H1 (cell line): ENCODE results near the gene CDON. TPM values are rescaled to one million over a fixed set of nuclear protein-coding genes. Genes with fewer than 3 reads are reported as not detected.
A peak's percentile ranks its signal among the peaks of the same experiment; 100 is the strongest.

Experiments used
- CTCF ChIA-PET: fragments of 300-600 bp; sonication (Branson Sonifier 250); formaldehyde crosslinking; loops from one replicate; lab custom pipeline; 2021; ENCODE audit not compliant: partially characterized antibody; lab: Charles Lee
- POLR2A ChIA-PET: fragments of 300-600 bp; sonication (Branson Sonifier 250); formaldehyde crosslinking; loops from one replicate; lab custom pipeline; 2021; ENCODE audit warnings: inconsistent platforms; ENCODE audit not compliant: partially characterized antibody; lab: Charles Lee
- DNase-seq, 2 experiments: peaks; one replicate each; pipeline versions ENCODE4 v3.0.0 to v3.0.0-alpha.2; 2010 to 2022; ENCODE audit warnings: low spot score in 2 of 2, low read depth in 1 of 2, mixed read lengths in 1 of 2
- FAIRE-seq: peaks from 2 replicates; lab custom pipeline; 2011; peaks lifted over from hg19 to GRCh38; lab: Jason Lieb, UNC
- H2AFZ ChIP-seq: 2 replicates; pipeline ENCODE4 v1.8.1; 2012; ENCODE audit warnings: low read length, inconsistent platforms
- H2AK5ac ChIP-seq: 2 replicates; pipeline ENCODE4 v1.6.1; 2013; ENCODE audit warnings: low read depth, low read length
- H2BK120ac ChIP-seq: replicated peaks from 2 replicates; pipeline ENCODE3; 2013; ENCODE audit warnings: low read depth, low read length, inconsistent platforms
- H2BK12ac ChIP-seq: 2 replicates; pipeline ENCODE4 v1.6.1; 2013; ENCODE audit warnings: low read depth, low read length
- H2BK15ac ChIP-seq: 2 replicates; pipeline ENCODE4 v1.6.1; 2013; ENCODE audit warnings: low read length
- H2BK20ac ChIP-seq: 2 replicates; pipeline ENCODE4 v1.6.1; 2013; ENCODE audit warnings: low read length
- H2BK5ac ChIP-seq: 2 replicates; pipeline ENCODE4 v1.6.1; 2013; ENCODE audit warnings: low read depth, low read length
- H3K14ac ChIP-seq: 2 replicates; pipeline ENCODE4 v1.6.1; 2013; ENCODE audit warnings: inconsistent platforms; ENCODE audit not compliant: insufficient read length
- H3K18ac ChIP-seq: 2 replicates; pipeline ENCODE4 v1.6.1; 2013; ENCODE audit warnings: low read length; ENCODE audit errors: extremely low read depth
- H3K23ac ChIP-seq: 2 replicates; pipeline ENCODE4 v1.6.1; 2013; ENCODE audit warnings: inconsistent platforms; ENCODE audit not compliant: insufficient read length
- H3K23me2 ChIP-seq: 2 replicates; pipeline ENCODE4 v1.6.1; 2013; ENCODE audit warnings: low read depth, low read length
- H3K27ac ChIP-seq: 2 replicates; pipeline ENCODE4 v1.6.1; 2011; ENCODE audit warnings: low read depth, low read length, inconsistent platforms
- H3K27me3 ChIP-seq, 4 experiments: replicated peaks in 1 of 4; 1 replicate in 1 of 4; 2 replicates in 3 of 4; pipeline versions ENCODE4 v1.6.1 to v1.8.1; 2011 to 2013; ENCODE audit warnings: low read length in 3 of 4, mild to moderate bottlenecking in 3 of 4, inconsistent platforms in 2 of 4, mixed read lengths in 2 of 4, moderate library complexity in 1 of 4; ENCODE audit not compliant: control insufficient read depth in 3 of 4, insufficient read depth in 3 of 4; ENCODE audit errors: extremely low read depth in 1 of 4
- H3K36me3 ChIP-seq, 4 experiments: 2 replicates each; pipeline versions ENCODE4 v1.6.1 to v1.8.1; 2011 to 2013; ENCODE audit warnings: mild to moderate bottlenecking in 4 of 4, low read length in 3 of 4, moderate library complexity in 2 of 4, control low read depth in 1 of 4, inconsistent platforms in 1 of 4; ENCODE audit not compliant: insufficient read depth in 4 of 4, control insufficient read depth in 2 of 4
- H3K4ac ChIP-seq: replicated peaks from 2 replicates; pipeline ENCODE3; 2013; ENCODE audit warnings: low read length, low read depth, mixed read lengths, inconsistent platforms; ENCODE audit not compliant: insufficient read length
- H3K4me1 ChIP-seq, 4 experiments: replicated peaks in 1 of 4; 1 replicate in 1 of 4; 2 replicates in 3 of 4; pipeline versions ENCODE4 v1.6.1 to v1.8.1; 2011 to 2013; ENCODE audit warnings: low read length in 3 of 4, inconsistent platforms in 2 of 4, mixed read lengths in 1 of 4; ENCODE audit not compliant: insufficient read depth in 4 of 4, control insufficient read depth in 3 of 4
- H3K4me2 ChIP-seq, 2 experiments: 2 replicates each; pipeline versions ENCODE4 v1.6.1 to v1.8.1; 2011 to 2013; ENCODE audit warnings: low read depth in 2 of 2, low read length in 2 of 2, control low read depth in 1 of 2, inconsistent platforms in 1 of 2, mild to moderate bottlenecking in 1 of 2; ENCODE audit not compliant: insufficient read depth in 1 of 2
- H3K4me3 ChIP-seq, 4 experiments: fragments of 200-600, 300-600 bp in 1 of 4; sonication (generic), shearing (Covaris generic), sonication (Bioruptor Twin) in 1 of 4; 2 replicates each; pipeline versions ENCODE4 v1.5.1 to v1.8.1; 2011 to 2016; ENCODE audit warnings: low read length in 4 of 4, low read depth in 3 of 4, control low read depth in 2 of 4, inconsistent platforms in 2 of 4, mild to moderate bottlenecking in 2 of 4, mixed read lengths in 1 of 4, moderate library complexity in 1 of 4; ENCODE audit not compliant: insufficient read depth in 2 of 4; ENCODE audit errors: extremely low read depth in 1 of 4
- H3K56ac ChIP-seq: replicated peaks from 2 replicates; pipeline ENCODE3; 2013; ENCODE audit warnings: low read depth, mild to moderate bottlenecking, mixed read lengths, low read length, inconsistent platforms; ENCODE audit not compliant: insufficient read length
- H3K79me1 ChIP-seq: 2 replicates; pipeline ENCODE4 v1.6.1; 2013; ENCODE audit warnings: low read depth, low read length, control low read depth
- H3K79me2 ChIP-seq, 2 experiments: 2 replicates each; pipeline versions ENCODE4 v1.6.1 to v1.8.1; 2012 to 2013; ENCODE audit warnings: low read length in 2 of 2, mild to moderate bottlenecking in 2 of 2, inconsistent platforms in 1 of 2; ENCODE audit not compliant: insufficient read depth in 2 of 2, control insufficient read depth in 1 of 2
- H3K9ac ChIP-seq, 4 experiments: replicated peaks in 1 of 4; 1 replicate in 1 of 4; 2 replicates in 3 of 4; pipeline versions ENCODE4 v1.6.1 to v1.8.1; 2011 to 2013; ENCODE audit warnings: low read depth in 3 of 4, low read length in 3 of 4, control low read depth in 2 of 4, mild to moderate bottlenecking in 2 of 4, moderate library complexity in 2 of 4, inconsistent platforms in 1 of 4; ENCODE audit errors: extremely low read depth in 1 of 4
- H3K9me3 ChIP-seq, 2 experiments: 2 replicates each; pipeline versions ENCODE4 v1.6.1 to v1.8.1; 2012 to 2013; ENCODE audit warnings: mild to moderate bottlenecking in 2 of 2, moderate library complexity in 2 of 2, control low read depth in 1 of 2, inconsistent platforms in 1 of 2, low read depth in 1 of 2, low read length in 1 of 2, mixed read lengths in 1 of 2; ENCODE audit not compliant: insufficient read depth in 2 of 2
- H4K20me1 ChIP-seq, 2 experiments: replicated peaks in 1 of 2; 2 replicates each; pipeline versions ENCODE3 to v1.8.1; 2011 to 2013; ENCODE audit warnings: inconsistent platforms in 2 of 2, low read length in 2 of 2, mild to moderate bottlenecking in 1 of 2; ENCODE audit not compliant: insufficient read depth in 2 of 2, control insufficient read depth in 1 of 2
- H4K5ac ChIP-seq: 2 replicates; pipeline ENCODE4 v1.6.1; 2013; ENCODE audit warnings: low read length, low read depth, mixed read lengths, inconsistent platforms; ENCODE audit not compliant: insufficient read length
- H4K8ac ChIP-seq: 2 replicates; pipeline ENCODE4 v1.8.0; 2013; ENCODE audit warnings: mild to moderate bottlenecking, moderate library complexity, low read length, inconsistent platforms; ENCODE audit not compliant: insufficient read depth; ENCODE audit errors: extremely low read depth
- H4K91ac ChIP-seq: replicated peaks from 2 replicates; pipeline ENCODE3; 2013; ENCODE audit warnings: low read length, mixed read lengths, inconsistent platforms; ENCODE audit not compliant: insufficient read length
- CEBPB ChIP-seq: IDR thresholded peaks from 2 replicates; pipeline ENCODE4 v1.6.1; 2012; ENCODE audit warnings: low read depth, low read length
- CTBP2 ChIP-seq: IDR thresholded peaks from 2 replicates; pipeline ENCODE4 v1.7.0; 2011; ENCODE audit warnings: borderline replicate concordance, mild to moderate bottlenecking, moderate library complexity, mixed read lengths, low read length; ENCODE audit not compliant: insufficient read depth, insufficient read length
- GABPA ChIP-seq: IDR thresholded peaks from 2 replicates; pipeline ENCODE4 v1.6.1; 2011; ENCODE audit warnings: mild to moderate bottlenecking, low read length, moderate library complexity, borderline replicate concordance; ENCODE audit not compliant: insufficient read depth
- GTF2F1 ChIP-seq: IDR thresholded peaks from 2 replicates; pipeline ENCODE4 v1.6.1; 2012; ENCODE audit warnings: low read depth, low read length, improper control_type of control experiment, borderline replicate concordance
- NANOG ChIP-seq: IDR thresholded peaks from 2 replicates; pipeline ENCODE4 v1.6.1; 2011; ENCODE audit warnings: low read length, low read depth, mild to moderate bottlenecking, inconsistent platforms; ENCODE audit not compliant: insufficient read depth, poor library complexity, severe bottlenecking
- POU5F1 ChIP-seq: IDR thresholded peaks from 2 replicates; pipeline ENCODE4 v1.6.1; 2011; ENCODE audit warnings: low read depth, mild to moderate bottlenecking, low read length, moderate library complexity
- RBBP5 ChIP-seq: IDR thresholded peaks from 2 replicates; pipeline ENCODE4 v1.7.1; 2012; ENCODE audit warnings: low read depth, mild to moderate bottlenecking, inconsistent platforms, low read length, moderate library complexity, borderline replicate concordance
- TEAD4 ChIP-seq: IDR thresholded peaks from 2 replicates; pipeline ENCODE4 v1.6.1; 2012; ENCODE audit warnings: low read depth, low read length, inconsistent platforms, mixed read lengths
- WGBS, 2 experiments: shearing (Covaris generic) in 1 of 2; methylation state at CpG; one replicate each; pipeline versions ENCODE4 v1.1.6 to v1.1.7; 2013 to 2015; ENCODE audit warnings: low lambda C conversion rate in 2 of 2, mixed read lengths in 2 of 2, inconsistent platforms in 1 of 2, low coverage in 1 of 2, missing lambda C conversion rate in 1 of 2; ENCODE audit not compliant: insufficient replicate concordance in 2 of 2, insufficient coverage in 1 of 2, insufficient read length in 1 of 2; ENCODE audit errors: extremely low coverage in 1 of 2, missing lambda C conversion rate in 1 of 2; 5-methylcytosine and 5-hydroxymethylcytosine counted together
- polyA plus RNA-seq, 7 experiments: library from polyadenylated mRNA; depleted of rRNA in 3 of 7; stranded (reverse) in 5 of 7; unstranded in 2 of 7; fragments of >200 nt in 5 of 7; fragments of 200-250 nt in 2 of 7; gene quantifications; 1 replicate in 5 of 7; 2 replicates in 1 of 7; 4 replicates in 1 of 7; pipeline versions ENCODE4 v1.2.1 to v1.2.3, GENCODE V29; 2011 to 2013; ENCODE audit warnings: missing spikeins in 2 of 7, mixed read lengths in 2 of 7
- total RNA-seq: library from RNA; stranded (reverse); fragmentation: NEBNext Ultra II Directional; extraction: Animal tissue kit (Norgen Biotek cat#: 25700); gene quantifications from 2 replicates; pipeline ENCODE4 v1.2.1, GENCODE V29; 2021

Gene CDON
- total and polyA plus RNA-seq, 2 of the 8 experiments (the other 6 are each of a cell fraction or from before 2014, with no cell fraction given): 11.0 to 32.5 TPM

DNA sequence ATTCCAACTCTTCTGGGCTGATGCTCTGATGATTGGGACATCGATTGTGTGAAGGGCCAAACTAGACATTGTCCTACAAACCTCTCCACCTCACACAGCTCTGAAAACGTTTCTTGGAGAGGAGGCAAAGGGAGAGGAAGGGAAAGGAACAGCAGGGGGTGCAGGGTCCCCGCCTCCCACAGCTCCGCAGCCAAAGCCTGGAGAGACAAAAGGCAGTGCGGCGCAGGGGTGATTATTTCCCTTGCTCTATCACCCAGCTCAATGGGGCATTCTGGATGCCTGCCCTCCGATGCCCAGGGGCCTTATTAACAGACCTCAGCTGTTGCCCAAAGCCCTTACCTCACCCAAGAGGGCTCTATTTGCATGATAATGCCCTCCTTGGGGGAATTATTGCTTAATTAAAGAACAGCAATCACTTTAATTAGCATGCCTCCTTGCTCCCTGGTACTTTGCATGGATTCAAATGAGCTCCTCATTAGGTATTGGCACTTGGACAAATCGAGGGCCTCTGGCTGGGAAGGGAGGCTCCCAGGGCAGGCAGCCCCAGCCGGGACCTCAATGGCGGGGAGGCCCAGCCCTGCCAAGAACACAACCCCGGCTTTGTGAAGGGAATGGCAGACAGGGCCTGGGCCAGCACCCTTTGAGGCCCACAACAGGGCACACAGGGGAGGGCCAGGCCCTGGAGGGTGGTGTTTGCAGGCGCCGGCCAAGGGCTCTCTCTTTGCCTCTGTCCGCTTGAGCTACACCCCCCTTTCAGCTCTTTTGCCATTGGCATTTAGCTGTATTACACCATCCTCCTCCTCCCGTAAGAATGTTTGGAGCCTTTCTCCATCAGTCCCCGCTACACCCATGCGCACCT lies 19.8 kb upstream of the CDON start:
- H3K4me1 ChIP-seq: peaks cover 24 to 43% (median 34%) of the 10 kb centered on the region in 4 experiments
- ChIA-PET CTCF (interaction anchor here (0.6 to 3.6 kb wide), 17 partner anchors 9 to 164 kb away, joined by 3 to 19 read pairs (median 3); partner anchors contain the start of gene CDON), POLR2A (interaction anchor here (0.6 to 2.0 kb wide), 12 partner anchors 9 to 193 kb away, joined by 3 to 8 read pairs (median 4); partner anchors contain the start of genes FAM118B and RPUSD4)
- H3K9me3 ChIP-seq: no peaks in the 10 kb centered on the region
- no peak overlapping the region for H3K14ac ChIP-seq
- no peak overlapping the region for H2BK120ac ChIP-seq
- no peaks in the 10 kb centered on the region for H4K20me1 ChIP-seq
- DNase-seq: peak; percentile 59 to 74
- no peaks in the 10 kb centered on the region for H3K36me3 ChIP-seq
- H2BK5ac ChIP-seq: peak overlapping the region; percentile 77; the same call in 1 of the 2 replicates
- peak overlapping the region; percentile 12 for H4K91ac ChIP-seq
- H2BK20ac ChIP-seq: peak overlapping the region; percentile 13; the same call in 1 of the 2 replicates
- H3K23ac ChIP-seq: no peak overlapping the region
- H3K27me3 ChIP-seq: no peaks in the 10 kb centered on the region; a peak in 1 of 7 replicates
- peak overlapping the region; percentile 44; the same call in 1 of the 2 replicates for H3K27ac ChIP-seq
- peak overlapping the region; percentile 93 for H3K18ac ChIP-seq
- peak; percentile 66 for FAIRE-seq
- peak overlapping the region; percentile 53; the same call in 1 of the 2 replicates for H2BK12ac ChIP-seq
- H3K4me3 ChIP-seq: peak overlapping the region in 2 of 4 experiments; percentile 7 to 20; a peak in 3 of 8 replicates
- no peaks in the 10 kb centered on the region for H3K79me1 ChIP-seq
- no peak overlapping the region for H2AK5ac ChIP-seq
- H4K5ac ChIP-seq: no peak overlapping the region
- TF ChIP-seq GTF2F1 (no peak), CEBPB (peak; percentile 64), NANOG (peak; percentile 46), CTBP2 (peak; percentile 68), TEAD4 (peak; percentile 79; the same call in 1 of the 2 replicates), POU5F1 (peak; percentile 73; the same call in 1 of the 2 replicates), RBBP5 (peak; percentile 60; the same call in 1 of the 2 replicates), GABPA (no peak)
- 21% methylated on average over 17 of the region's 17 CpGs; no CpG with 5 or more reads in 1 of the 2 experiments for WGBS, 2 experiments
- peak overlapping the region; percentile 93; the same call in 1 of the 2 replicates for H2BK15ac ChIP-seq
- peak overlapping the region; percentile 40 to 57 for H3K4me2 ChIP-seq
- no peaks in the 10 kb centered on the region for H3K79me2 ChIP-seq
- H2AFZ ChIP-seq: no peak overlapping the region; the same call in 1 of the 2 replicates
- no peak overlapping the region for H3K56ac ChIP-seq
- H4K8ac ChIP-seq: no peak overlapping the region
- no peaks in the 10 kb centered on the region for H3K23me2 ChIP-seq
- H3K4ac ChIP-seq: no peak overlapping the region
- H3K9ac ChIP-seq: peak overlapping the region in 2 of 4 experiments; percentile 34; a peak in 3 of 7 replicates
